GM12873 (cell line): ENCODE results near the gene SDCBP2.

Source experiments
- CTCF ChIP-seq: IDR thresholded peaks from 2 replicates; pipeline ENCODE4 v1.5.1; 2012; ENCODE audit warnings: low read depth, mild to moderate bottlenecking, moderate library complexity, low read length, control low read depth; ENCODE audit not compliant: insufficient read depth; ENCODE audit errors: missing control alignments

The SDCBP2 gene

GRCh38 chr20:1301031-1301529 lies 27.9 kb downstream of the SDCBP2 start:
- TF ChIP-seq CTCF: no peak

GRCh38 chr20:1300083-1300840 lies 28.7 kb downstream of the SDCBP2 start:
- TF ChIP-seq CTCF: no peak

GRCh38 chr20:1299522-1299921 lies 29.4 kb downstream of the SDCBP2 start:
- TF ChIP-seq CTCF: peak; percentile 69

- TF ChIP-seq CTCF: no peak
These were observed 29.9 kb downstream of the SDCBP2 start for GRCh38 chr20:1298888-1299511.

GRCh38 chr20:1298166-1298565 lies 30.8 kb downstream of the SDCBP2 start:
- TF ChIP-seq CTCF: no peak

GRCh38 chr20:1297486-1297885 lies 31.5 kb downstream of the SDCBP2 start:
- no peak for TF ChIP-seq CTCF

GRCh38 chr20:1296922-1297321 lies 32.0 kb downstream of the SDCBP2 start:
- no peak for TF ChIP-seq CTCF
